Posterior cingulate gyrus (tissue), 11 donors: ENCODE data around the gene SYNE2.
A peak's percentile ranks its signal among the peaks of the same experiment; 100 is the strongest.
"Not testable (repeated sequence)": the region's sequence is repeated elsewhere in the genome, so short reads cannot be mapped to it uniquely, and the experiment has no call there.

ENCODE experiments used
- DNase-seq, 10 donors: peaks; one replicate each; pipeline versions ENCODE4 v3.0.0 to v3.0.0-alpha.2; 2020 to 2021; ENCODE audit warnings: mixed read lengths in 3 of 10
- intact Hi-C: fragments of 100-400 bp; cut with DNase I; formaldehyde crosslinking; loops from one replicate; pipeline ENCODE4 v1.15.1; 2023

The SYNE2 gene

DNA sequence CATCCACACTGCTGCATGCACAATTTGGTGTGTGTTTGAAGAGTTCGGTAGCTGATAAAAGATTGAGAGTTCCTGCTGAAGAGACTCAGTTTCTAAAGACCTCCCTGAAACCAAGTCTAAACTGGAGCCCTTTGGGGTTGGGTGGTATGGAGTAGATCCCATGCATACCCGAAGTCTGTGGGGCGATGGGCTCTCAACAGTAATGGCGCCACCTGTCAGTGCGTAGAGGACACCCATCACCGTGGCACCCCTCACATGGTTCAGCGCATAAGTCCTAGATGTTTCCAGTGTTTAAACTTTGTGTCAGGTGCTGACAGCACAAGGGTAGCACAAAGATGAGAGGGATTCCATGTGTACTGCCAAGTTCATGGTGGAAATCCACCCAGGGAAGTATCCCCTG, 355.5 kb downstream of the SYNE2 start:
- peak in 1 of 10 donors; percentile 48 for DNase-seq

DNA sequence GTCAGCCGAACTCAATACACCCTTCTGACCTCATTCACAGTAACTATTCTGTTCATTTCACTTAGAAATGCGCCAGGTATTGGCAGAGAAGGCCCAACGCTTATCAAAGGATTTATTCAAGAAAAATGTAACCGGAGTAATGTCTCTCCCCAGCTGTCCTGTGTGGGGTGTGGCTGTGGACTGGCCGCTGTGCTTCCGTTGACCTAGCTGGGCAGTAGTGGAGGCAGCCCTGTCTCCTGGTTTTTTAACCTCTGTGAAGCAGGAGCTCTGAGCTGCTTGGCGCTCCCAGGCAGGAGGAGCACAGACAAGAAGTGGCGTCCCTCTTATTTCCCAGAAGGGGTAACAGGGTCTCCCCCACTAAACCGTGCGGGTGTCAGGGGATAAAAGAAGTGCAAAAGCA, 356.2 kb downstream of the SYNE2 start:
- intact Hi-C loops: no loop called here
- DNase-seq: peak in 1 of 10 donors; percentile 24

More for the DNA sequence above, 355.5 kb downstream of the SYNE2 start:
- intact Hi-C loops: no loop called here

DNA sequence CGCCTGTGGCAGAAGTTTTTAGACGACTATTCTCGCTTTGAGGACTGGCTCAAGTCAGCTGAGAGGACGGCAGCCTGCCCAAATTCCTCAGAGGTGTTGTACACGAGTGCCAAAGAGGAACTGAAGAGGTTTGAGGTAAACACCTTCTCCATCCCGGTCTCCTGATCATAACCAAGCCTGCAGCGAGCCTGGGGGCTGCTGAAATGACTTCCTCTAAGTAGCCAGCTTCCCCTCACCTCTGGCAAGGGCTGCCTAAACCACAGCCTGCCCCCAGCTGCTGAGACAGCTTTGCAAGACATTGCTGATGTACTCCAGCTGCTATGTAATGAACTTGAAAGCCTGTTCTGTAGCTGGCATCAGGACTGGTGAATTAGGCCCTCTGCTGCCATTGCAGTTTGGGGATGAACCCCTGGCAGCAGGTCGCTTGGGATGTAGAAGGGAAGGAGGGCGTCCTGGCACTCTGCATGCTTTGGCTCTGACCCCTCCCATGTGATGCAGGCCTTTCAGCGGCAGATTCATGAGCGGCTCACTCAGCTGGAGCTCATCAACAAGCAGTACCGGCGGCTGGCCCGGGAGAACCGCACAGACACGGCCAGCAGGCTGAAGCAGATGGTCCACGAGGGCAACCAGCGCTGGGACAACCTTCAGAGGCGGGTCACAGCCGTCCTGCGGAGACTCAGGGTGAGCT, 356.8 kb downstream of the SYNE2 start:
- intact Hi-C loops: no loop called here
- peak in 7 of 10 donors; percentile 26 to 89 (median 47) for DNase-seq

DNA sequence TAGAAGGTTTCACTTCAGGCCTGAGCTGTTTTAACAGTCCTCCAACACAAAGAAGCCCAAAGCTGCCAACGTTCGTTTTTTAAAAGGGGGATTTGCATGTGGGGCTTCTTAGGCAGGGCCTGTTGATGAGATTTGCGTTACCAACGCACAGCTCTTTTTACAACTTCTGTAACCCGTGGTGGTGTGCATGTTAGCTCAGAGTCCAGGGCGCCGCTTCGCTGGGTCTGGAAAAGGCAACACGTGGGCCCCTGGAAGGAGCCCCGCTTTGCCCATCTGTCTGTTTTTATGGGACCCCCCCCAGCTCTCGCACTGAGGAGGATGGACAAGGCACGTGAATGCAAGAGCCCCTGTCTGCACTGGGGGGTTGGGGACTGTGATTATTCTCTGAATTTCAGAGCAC, 357.4 kb downstream of the SYNE2 start:
- intact Hi-C loops: no loop called here
- DNase-seq: peak in 1 of 10 donors; percentile 78

DNA sequence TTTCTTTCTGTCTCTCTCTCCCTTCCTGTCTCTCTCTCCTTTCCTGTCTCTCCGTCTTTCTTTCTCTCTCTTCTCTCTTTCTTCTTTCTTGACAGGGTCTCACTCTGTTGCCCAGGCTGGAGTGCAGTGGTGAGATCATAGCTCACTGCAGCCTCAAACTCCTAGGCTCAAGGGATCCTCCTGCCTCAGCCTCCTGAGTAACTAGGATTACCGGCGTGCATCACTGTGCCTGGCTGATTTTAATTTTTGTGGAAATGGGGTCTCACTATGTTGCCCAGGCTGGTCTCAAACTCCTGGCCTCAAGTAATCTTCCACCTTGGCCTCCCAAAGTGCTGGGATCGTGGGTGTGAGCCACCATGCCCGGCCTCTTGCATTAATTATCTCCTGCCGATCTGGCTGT, 358.1 kb downstream of the SYNE2 start:
- intact Hi-C loops: not testable (repeated sequence)
- peak in 1 of 10 donors; percentile 31 for DNase-seq

DNA sequence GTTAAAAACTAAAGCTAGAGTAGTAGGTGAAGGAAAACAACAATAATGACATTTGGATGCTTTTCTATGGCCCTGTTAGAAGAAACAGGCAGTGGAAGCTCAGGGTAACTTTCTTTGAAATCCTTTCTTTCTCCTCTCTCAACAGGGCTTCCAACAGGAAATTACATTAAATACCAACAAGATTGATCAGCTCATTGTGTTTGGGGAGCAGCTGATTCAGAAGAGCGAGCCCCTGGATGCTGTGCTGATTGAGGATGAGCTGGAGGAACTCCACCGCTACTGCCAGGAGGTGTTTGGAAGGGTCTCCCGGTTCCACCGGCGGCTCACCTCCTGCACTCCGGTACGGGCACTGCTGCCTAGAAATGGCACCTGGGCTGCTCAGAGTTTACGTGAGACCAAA, 359.9 kb downstream of the SYNE2 start:
- peak in 1 of 10 donors; percentile 25 for DNase-seq
- intact Hi-C loops: no loop called here

DNA sequence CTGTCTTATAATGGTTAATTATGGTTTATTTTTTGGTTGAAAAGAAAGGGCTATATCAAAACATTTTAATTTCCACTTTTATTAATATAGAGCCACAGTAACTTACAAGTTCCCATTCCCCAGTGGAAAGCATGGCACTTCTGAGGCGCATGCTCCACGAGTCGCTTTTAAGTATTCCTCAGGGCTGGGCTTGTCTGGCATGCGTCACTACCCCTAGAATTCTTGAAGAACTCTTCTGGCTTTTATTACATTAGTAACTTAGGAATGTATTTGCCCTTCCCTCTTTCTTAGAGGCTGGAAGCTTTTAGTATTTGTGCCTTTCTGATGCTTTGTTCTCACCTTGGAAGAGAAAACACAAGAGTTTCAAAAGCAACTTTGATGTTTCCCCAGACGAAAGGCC, 360.3 kb downstream of the SYNE2 start:
- DNase-seq: no peak
- intact Hi-C loops: no loop called here

DNA sequence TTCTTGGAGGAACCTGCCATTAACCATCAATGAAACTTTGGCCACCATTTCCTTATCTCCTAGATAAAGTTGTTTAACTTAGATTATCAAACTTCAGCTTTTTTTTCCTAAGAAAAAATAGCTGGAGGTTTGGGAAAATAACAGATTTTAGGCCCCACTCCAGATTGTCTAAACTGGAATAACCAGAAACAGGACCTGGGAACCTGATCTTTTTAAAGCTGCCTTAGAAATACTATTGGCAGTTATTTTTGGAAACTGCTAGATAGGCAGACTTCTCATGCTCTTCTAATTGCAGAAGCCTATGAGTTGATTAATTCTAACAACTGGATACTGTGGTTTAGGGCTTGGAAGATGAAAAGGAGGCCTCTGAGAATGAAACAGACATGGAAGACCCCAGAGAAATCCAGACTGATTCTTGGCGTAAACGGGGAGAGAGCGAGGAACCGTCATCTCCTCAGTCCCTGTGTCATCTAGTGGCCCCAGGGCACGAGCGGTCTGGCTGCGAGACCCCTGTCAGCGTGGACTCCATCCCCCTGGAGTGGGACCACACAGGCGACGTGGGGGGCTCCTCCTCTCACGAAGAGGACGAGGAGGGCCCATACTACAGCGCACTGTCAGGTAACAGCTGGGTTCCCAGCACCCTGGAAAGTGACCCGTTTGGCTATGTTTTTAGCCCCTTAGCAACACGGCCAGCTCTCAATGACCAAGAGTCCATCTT, 361.2 kb downstream of the SYNE2 start:
- intact Hi-C loops: no loop called here
- DNase-seq: peak in 1 of 10 donors; percentile 64

DNA sequence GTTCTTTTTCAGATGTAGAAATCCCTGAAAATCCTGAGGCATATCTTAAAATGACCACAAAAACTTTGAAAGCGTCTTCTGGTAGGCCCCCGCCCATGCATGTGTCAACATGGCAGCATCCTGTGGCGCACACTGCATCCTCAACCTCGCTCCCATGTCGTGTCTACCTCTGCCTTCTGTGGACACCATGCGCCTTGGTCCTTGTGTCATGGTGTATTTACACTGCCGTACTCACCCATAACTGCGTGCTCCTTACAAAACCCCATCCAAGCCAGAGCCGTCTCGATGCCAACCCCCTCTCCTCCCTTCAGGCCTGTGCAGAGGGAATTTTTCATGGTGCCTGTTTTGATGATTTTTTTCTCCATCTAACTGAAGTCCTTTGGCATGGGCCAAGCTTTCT, 362.5 kb downstream of the SYNE2 start:
- intact Hi-C loops: no loop called here
- peak in 1 of 10 donors; percentile 47 for DNase-seq

DNA sequence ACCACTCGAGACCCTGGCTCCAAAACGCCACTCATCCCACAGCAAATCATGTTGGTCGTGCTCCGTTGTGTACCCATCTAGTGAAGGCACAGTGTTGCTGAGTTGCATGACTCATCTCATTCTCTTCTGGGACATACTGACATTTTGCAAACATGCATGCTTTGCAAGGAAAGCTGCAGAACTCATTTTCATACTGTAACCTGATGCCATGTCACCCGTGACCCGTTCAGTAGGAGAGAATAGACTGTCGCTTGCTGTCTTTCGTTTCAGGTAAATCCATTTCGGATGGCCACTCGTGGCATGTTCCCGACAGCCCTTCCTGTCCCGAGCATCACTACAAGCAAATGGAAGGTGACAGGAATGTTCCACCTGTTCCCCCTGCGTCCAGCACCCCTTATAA, 363.2 kb downstream of the SYNE2 start:
- DNase-seq: peak in 1 of 10 donors; percentile 19
- intact Hi-C loops: no loop called here

DNA sequence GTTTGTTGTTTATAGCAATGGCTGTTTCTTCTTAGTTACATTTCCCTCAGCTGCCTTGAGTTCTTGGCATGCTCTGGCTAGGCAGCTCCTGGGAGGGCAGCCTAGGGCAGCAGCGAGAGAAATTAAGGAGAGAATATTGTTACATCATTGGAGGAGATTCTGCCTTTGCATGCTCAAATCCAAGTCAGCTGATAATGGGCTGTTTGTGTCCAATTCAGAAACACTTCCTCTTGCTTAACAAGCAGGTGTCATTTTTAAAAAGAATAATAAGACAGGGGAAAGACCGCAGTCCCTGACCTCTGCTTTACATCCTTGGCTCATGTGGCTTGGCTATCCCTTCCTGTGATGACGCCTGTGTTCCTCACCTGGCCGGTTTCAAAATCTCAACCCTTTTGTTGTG, 364.5 kb downstream of the SYNE2 start:
- DNase-seq: peak in 1 of 10 donors; percentile 13
- intact Hi-C loops: no loop called here

DNA sequence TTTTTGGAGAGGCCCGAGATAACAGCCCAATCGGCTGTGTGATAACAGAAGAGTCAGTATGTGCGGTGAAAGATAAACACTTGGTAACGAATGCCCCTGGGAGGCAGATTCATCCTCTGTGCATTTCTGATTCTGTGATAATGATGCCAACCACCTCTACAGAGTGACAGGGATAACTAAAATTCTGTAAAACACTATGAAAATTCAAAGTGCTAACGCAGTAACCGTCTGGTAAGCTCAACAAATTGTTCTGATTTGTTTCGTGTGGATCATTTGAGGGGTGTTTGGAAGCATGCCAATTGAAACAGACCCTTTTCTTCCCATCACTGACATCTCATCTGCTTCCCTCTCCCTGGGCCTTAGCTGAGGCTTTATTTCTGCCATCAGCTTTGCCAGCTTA, 365.0 kb downstream of the SYNE2 start:
- DNase-seq: no peak
- intact Hi-C loops: no loop called here

DNA sequence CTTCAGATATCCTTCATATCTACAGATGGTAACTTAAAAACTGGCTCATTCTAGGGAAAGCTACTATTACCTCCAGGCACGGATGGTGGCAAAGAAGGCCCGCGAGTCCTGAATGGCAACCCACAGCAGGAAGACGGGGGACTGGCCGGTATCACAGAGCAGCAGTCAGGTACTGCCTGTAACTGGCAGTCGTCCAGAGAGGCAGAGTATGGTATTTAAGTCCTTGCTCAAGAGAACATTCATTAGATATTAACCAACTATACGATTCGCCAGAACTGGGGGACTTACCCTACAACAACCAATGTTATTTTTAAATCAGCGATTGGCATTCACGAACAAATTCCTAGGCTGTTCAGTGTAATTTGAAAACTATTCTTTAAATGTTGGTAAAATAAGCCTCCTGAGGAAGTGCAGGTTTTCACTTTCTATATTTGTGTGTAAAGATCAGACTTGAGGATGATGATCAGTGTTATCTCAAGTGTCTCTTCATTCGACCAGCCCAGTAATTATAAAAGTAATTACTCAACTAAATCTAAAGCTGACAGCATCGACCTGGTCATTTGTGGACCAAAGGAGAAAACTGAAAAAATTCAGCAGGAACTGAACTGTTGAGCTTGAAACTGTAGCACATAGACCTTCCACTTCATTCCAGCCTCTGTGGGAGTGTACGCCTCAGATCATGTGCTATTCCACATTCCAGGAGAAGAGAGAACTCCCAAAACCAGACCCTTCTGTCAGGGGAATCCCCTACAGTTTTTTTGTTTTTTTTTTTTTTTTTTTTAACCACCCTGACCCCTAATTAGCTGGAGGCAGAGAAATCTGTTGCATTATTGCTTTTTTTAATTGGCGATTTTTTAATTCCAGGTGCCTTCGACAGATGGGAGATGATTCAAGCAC, 365.8 kb downstream of the SYNE2 start:
- DNase-seq: peak in 1 of 10 donors; percentile 42
- intact Hi-C loops: no loop called here

DNA sequence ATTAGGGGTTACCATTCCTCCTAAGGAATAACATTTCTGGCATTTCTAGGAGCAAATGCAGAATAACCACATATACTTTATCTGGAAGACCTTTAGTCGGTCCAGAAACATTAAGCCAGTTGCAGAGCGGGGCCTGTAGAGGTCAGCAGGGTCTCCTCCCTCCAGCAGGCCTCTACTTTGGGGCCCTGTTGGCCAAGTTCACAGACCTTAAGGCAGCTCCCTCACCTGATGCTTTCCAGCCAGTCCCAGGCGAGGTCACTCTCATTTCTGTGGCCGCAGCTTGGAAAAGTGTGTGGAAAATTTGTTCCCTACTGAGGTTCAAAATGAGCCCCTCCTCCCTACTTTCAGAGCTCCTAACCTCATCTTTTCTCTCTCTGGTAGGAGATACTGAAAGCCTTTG, 367.3 kb downstream of the SYNE2 start:
- intact Hi-C loops: no loop called here
- DNase-seq: peak in 1 of 10 donors; percentile 14

DNA sequence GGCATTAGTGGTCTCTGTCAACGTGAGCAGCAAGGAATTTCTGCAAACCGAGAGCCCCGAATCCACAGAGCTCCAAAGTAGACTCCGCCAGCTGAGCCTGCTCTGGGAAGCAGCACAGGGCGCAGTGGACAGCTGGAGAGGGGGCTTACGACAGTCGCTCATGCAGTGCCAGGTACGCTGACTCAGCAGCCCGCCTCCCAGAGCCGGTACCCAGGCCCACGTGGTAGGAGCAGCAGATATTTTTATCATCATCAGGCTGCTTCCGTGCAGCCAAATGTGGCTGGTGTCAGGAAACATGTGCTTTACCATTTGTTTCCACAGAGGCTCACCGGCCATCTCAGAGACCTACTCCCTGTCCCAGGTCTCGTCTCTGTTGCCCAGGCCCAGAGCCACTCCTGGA, 367.7 kb downstream of the SYNE2 start:
- intact Hi-C loops: no loop called here
- DNase-seq: peak in 9 of 10 donors; percentile 29 to 96 (median 79)

DNA sequence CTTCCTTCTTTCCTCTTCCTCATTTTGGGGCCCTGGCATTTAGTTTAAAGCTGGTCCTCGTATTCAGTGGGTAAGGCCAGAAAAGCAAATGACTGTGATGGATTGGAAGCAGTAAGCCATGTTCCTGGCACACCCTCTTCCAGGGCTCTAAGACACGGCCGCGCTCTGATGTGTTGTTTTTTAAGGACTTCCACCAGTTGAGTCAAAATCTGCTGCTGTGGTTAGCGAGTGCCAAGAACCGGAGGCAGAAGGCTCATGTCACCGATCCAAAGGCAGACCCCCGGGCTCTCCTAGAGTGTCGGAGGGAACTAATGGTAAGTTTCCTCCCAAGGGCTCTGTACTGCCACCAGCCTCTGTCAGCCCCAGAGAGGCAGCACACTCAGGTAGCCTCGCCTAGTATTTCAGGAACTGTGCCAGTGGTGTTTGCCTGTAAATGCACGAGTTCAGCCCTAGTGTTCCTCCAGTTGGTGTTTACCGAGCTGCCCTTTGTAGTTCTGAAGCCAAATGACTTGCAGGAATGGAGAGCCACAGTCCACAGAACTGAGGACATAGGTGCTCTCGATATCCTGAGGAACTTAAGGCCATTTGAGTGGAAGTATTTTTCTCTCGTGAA, 368.7 kb downstream of the SYNE2 start:
- peak in 1 of 10 donors; percentile 37 for DNase-seq
- intact Hi-C loops: no loop called here

DNA sequence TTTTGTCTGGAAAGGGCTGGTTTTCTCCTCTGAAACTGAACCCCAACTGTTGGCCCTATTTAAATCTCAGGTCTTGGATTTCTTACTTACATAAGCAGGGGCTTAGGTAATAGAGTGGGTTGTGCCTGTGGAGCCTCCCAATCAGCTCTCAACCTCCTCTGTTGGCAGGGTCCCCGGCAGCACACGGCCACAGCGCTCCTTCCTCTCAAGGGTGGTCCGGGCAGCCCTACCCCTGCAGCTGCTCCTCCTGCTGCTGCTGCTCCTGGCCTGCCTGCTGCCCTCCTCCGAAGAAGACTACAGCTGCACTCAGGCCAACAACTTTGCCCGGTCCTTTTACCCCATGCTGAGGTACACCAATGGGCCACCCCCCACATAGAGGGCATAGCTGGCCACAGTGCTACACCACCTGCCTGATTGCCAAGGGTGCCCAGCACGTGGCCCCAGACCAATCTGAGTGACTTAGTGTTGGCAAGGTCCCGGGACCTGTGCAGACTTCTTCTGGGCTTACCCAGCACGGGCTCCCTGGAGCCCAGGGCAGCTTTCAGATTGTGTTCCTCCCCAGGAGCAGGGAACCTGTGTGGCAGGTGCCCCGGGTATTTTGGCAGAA, 372.4 kb downstream of the SYNE2 start:
- intact Hi-C loops: no loop called here
- no peak for DNase-seq

DNA sequence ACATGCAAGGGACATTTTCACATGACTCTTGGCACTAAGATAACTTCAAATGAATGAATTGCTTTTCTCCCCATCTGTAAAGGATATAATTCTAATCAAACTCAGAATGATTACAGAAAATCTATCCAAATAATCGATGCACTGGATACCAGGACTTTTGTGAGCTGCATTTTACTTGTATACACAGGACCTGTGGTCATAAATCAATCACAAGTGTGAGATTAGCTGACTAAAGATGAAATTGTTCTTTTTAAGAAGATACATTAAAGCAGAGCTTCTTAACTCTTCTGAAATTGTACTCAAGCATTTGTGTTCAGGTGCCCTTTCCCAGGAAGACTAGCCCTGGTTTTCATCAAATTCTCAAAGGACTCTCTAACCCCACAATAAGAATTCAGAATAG, 375.1 kb downstream of the SYNE2 start:
- DNase-seq: no peak
- intact Hi-C loops: no loop called here

DNA sequence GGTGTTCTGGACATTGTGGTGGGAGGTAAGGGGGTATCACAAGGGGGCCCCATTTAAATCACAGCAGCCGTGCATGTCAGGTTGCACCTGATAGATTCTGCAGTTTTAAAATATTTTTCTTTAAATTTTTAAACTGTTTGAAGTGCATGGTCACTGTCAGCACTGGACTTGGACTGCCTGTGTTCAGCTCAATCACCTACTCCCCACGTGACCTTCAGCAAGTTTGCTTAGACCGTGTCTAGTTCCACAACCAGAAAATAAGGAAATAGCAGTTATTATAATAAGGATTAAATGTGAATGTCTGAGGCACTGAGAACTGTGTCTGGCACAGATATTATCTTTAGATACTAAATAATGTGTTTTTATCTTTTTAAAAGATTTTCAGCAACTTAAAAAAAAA, 376.7 kb downstream of the SYNE2 start:
- intact Hi-C loops: no loop called here
- no peak for DNase-seq
